ENCODE results near the gene MAPK1.

GRCh38 chr22:21755851-21756284, 111.6 kb downstream of the MAPK1 start:
- TF ChIP-seq CTCF (IDR thresholded peaks at IDR 0.05) = no peak
- TF ChIP-seq EP300 (IDR thresholded peaks at IDR 0.05) = no peak
- no peak for TF ChIP-seq POLR2A (IDR thresholded peaks at IDR 0.05; ENCODE audit: low read depth)

Measured in esophagus muscularis mucosa (tissue), 4 donors.